Astrocyte (in vitro differentiated cells and primary cell): ENCODE results near the gene SYTL4. TPM values are rescaled to one million over a fixed set of nuclear protein-coding genes. Genes with fewer than 3 reads are reported as not detected.

ENCODE experiments used
- DNase-seq: peaks from one replicate; pipeline ENCODE4 v3.0.0-alpha.2; 2010; ENCODE audit warnings: low read depth
- FAIRE-seq: peaks from 2 replicates; lab custom pipeline; 2011; peaks lifted over from hg19 to GRCh38; lab: Jason Lieb, UNC
- H2AFZ ChIP-seq: 2 replicates; pipeline ENCODE4 v1.6.0; 2012; ENCODE audit warnings: low read depth, low read length, inconsistent platforms
- H3K27ac ChIP-seq: 2 replicates; pipeline ENCODE4 v1.5.1; 2011; ENCODE audit warnings: low read depth, low read length, inconsistent platforms
- H3K27me3 ChIP-seq: 2 replicates; pipeline ENCODE4 v1.6.0; 2011; ENCODE audit warnings: low read length, inconsistent platforms; ENCODE audit not compliant: insufficient read depth
- H3K36me3 ChIP-seq: 2 replicates; pipeline ENCODE4 v1.5.1; 2011; ENCODE audit warnings: low read length, inconsistent platforms; ENCODE audit not compliant: insufficient read depth
- H3K4me1 ChIP-seq: 2 replicates; pipeline ENCODE4 v1.5.1; 2011; ENCODE audit warnings: low read length, inconsistent platforms; ENCODE audit not compliant: insufficient read depth
- H3K4me2 ChIP-seq: 2 replicates; pipeline ENCODE4 v1.6.0; 2012; ENCODE audit warnings: low read length, inconsistent platforms
- H3K4me3 ChIP-seq: 2 replicates; pipeline ENCODE4 v1.5.1; 2011; ENCODE audit warnings: low read depth, mild to moderate bottlenecking, low read length, inconsistent platforms; ENCODE audit not compliant: insufficient read depth
- H3K79me2 ChIP-seq: 2 replicates; pipeline ENCODE4 v1.6.0; 2012; ENCODE audit warnings: mild to moderate bottlenecking, low read length, inconsistent platforms; ENCODE audit not compliant: insufficient read depth
- H3K9ac ChIP-seq: 2 replicates; pipeline ENCODE4 v1.6.0; 2012; ENCODE audit warnings: mild to moderate bottlenecking, low read length, inconsistent platforms
- H3K9me3 ChIP-seq: 2 replicates; pipeline ENCODE4 v1.5.1; 2012; ENCODE audit warnings: low read depth, mild to moderate bottlenecking, low read length, inconsistent platforms; ENCODE audit not compliant: insufficient read depth
- H4K20me1 ChIP-seq: 2 replicates; pipeline ENCODE4 v1.6.0; 2012; ENCODE audit warnings: low read length, inconsistent platforms; ENCODE audit not compliant: insufficient read depth
- H3K27ac Mint-ChIP-seq: one replicate; pipeline ENCODE4 v1.8.0; 2021; ENCODE audit warnings: mild to moderate bottlenecking, mixed read lengths; ENCODE audit not compliant: unreplicated experiment
- H3K27me3 Mint-ChIP-seq: one replicate; pipeline ENCODE4 v1.8.0; 2021; ENCODE audit warnings: low read depth, mixed read lengths; ENCODE audit not compliant: unreplicated experiment
- H3K36me3 Mint-ChIP-seq: one replicate; pipeline ENCODE4 v1.8.0; 2021; ENCODE audit warnings: low read depth, mixed read lengths; ENCODE audit not compliant: unreplicated experiment
- H3K4me1 Mint-ChIP-seq: one replicate; pipeline ENCODE4 v1.8.0; 2021; ENCODE audit warnings: low read depth, mixed read lengths; ENCODE audit not compliant: unreplicated experiment
- H3K4me3 Mint-ChIP-seq: one replicate; pipeline ENCODE4 v1.8.0; 2021; ENCODE audit warnings: mild to moderate bottlenecking, moderate library complexity, mixed read lengths; ENCODE audit not compliant: unreplicated experiment
- H3K9me3 Mint-ChIP-seq: one replicate; pipeline ENCODE4 v1.8.0; 2021; ENCODE audit warnings: mild to moderate bottlenecking, mixed read lengths; ENCODE audit not compliant: unreplicated experiment
- CTCF ChIP-seq: IDR thresholded peaks from 2 replicates; pipeline ENCODE4 v1.5.1; 2011; ENCODE audit warnings: low read depth, mild to moderate bottlenecking, inconsistent platforms, low read length, moderate library complexity; ENCODE audit not compliant: insufficient read depth
- EZH2 ChIP-seq: IDR thresholded peaks from 2 replicates; pipeline ENCODE4 v1.6.1; 2012; ENCODE audit warnings: mild to moderate bottlenecking, low read length, inconsistent platforms; ENCODE audit not compliant: insufficient read depth
- total RNA-seq: library from RNA; stranded (reverse); gene quantifications from 2 replicates; pipeline ENCODE4 v1.2.1, GENCODE V29; 2021

The SYTL4 gene
- total RNA-seq, 1 donor from 2014 or later = 3.3 TPM

- Mint-ChIP-seq H3K36me3 (no peaks in the 10 kb centered on the region), H3K9me3 (no peaks in the 10 kb centered on the region), H3K4me3 (no peak overlapping the region), H3K27ac (no peak overlapping the region), H3K27me3 (no peaks in the 10 kb centered on the region), H3K4me1 (peaks cover 8% of the 10 kb centered on the region)
- H3K27me3 ChIP-seq = no peaks in the 10 kb centered on the region
- H3K4me1 ChIP-seq = no peaks in the 10 kb centered on the region
- TF ChIP-seq EZH2 (no peak), CTCF (no peak)
- no peak overlapping the region for H2AFZ ChIP-seq
- FAIRE-seq = peak; percentile 86
- H3K4me2 ChIP-seq = no peak overlapping the region
- no peaks in the 10 kb centered on the region for H4K20me1 ChIP-seq
- no peak overlapping the region for H3K9ac ChIP-seq
- H3K9me3 ChIP-seq = no peaks in the 10 kb centered on the region
- H3K79me2 ChIP-seq = no peaks in the 10 kb centered on the region
- DNase-seq = no peak
- no peak overlapping the region for H3K4me3 ChIP-seq
- H3K27ac ChIP-seq = no peak overlapping the region
- H3K36me3 ChIP-seq = no peaks in the 10 kb centered on the region
Measured at GRCh38 chrX:100750883-100751282, 19.0 kb upstream of the SYTL4 start.

GRCh38 chrX:100748108-100748507 is 16.2 kb upstream of the SYTL4 start:
- H3K4me2 ChIP-seq = no peak overlapping the region
- H4K20me1 ChIP-seq = no peaks in the 10 kb centered on the region
- no peak overlapping the region for H3K4me3 ChIP-seq
- Mint-ChIP-seq H3K27me3 (no peaks in the 10 kb centered on the region), H3K4me3 (no peak overlapping the region), H3K36me3 (no peaks in the 10 kb centered on the region), H3K9me3 (no peaks in the 10 kb centered on the region), H3K4me1 (peaks cover 12% of the 10 kb centered on the region), H3K27ac (no peak overlapping the region)
- H3K79me2 ChIP-seq = no peaks in the 10 kb centered on the region
- H3K9ac ChIP-seq = no peak overlapping the region
- H3K27me3 ChIP-seq = no peaks in the 10 kb centered on the region
- no peak overlapping the region for H2AFZ ChIP-seq
- H3K4me1 ChIP-seq = no peaks in the 10 kb centered on the region
- peak; percentile 87 for FAIRE-seq
- no peaks in the 10 kb centered on the region for H3K36me3 ChIP-seq
- TF ChIP-seq EZH2 = no peak
- no peak for TF ChIP-seq CTCF
- DNase-seq = no peak
- no peaks in the 10 kb centered on the region for H3K9me3 ChIP-seq
- H3K27ac ChIP-seq = no peak overlapping the region

- FAIRE-seq (peak; percentile 56), DNase-seq (no peak)
- Histone ChIP-seq H3K27me3 (no peaks in the 10 kb centered on the region), H3K9ac (no peak overlapping the region), H4K20me1 (no peaks in the 10 kb centered on the region), H3K4me3 (no peak overlapping the region), H3K36me3 (no peaks in the 10 kb centered on the region), H2AFZ (no peak overlapping the region), H3K4me2 (no peak overlapping the region), H3K27ac (no peak overlapping the region), H3K9me3 (no peaks in the 10 kb centered on the region), H3K4me1 (no peaks in the 10 kb centered on the region), H3K79me2 (no peaks in the 10 kb centered on the region)
- Mint-ChIP-seq H3K4me3 (no peak overlapping the region), H3K27me3 (no peaks in the 10 kb centered on the region), H3K9me3 (no peaks in the 10 kb centered on the region), H3K27ac (no peak overlapping the region), H3K36me3 (no peaks in the 10 kb centered on the region), H3K4me1 (peaks cover 12% of the 10 kb centered on the region)
- TF ChIP-seq CTCF (no peak), EZH2 (no peak)
Measured at GRCh38 chrX:100747703-100748102, 15.8 kb upstream of the SYTL4 start.
